Activated naive CD8-positive, alpha-beta T cell treated with anti-CD3 and anti-CD28 coated beads, Interleukin-2, amount 50 U/mL, for 24 hours (primary cell): ENCODE measurements around the gene TSPEAR.

Experiments used
- ATAC-seq: fragments of 150-1000 bp; cut with Tn5 transposase; one replicate; pipeline ENCODE4 v1.10.0; 2021
- DNase-seq: peaks from one replicate; pipeline ENCODE4 v3.0.0; 2021
- H3K27ac Mint-ChIP-seq: one replicate; pipeline ENCODE4 v1.8.0; 2021; ENCODE audit warnings: mild to moderate bottlenecking, mixed read lengths
- H3K27me3 Mint-ChIP-seq: one replicate; pipeline ENCODE4 v1.8.0; 2021; ENCODE audit warnings: mixed read lengths
- H3K36me3 Mint-ChIP-seq: one replicate; pipeline ENCODE4 v1.8.0; 2021; ENCODE audit warnings: low read depth, mixed read lengths
- H3K4me1 Mint-ChIP-seq: one replicate; pipeline ENCODE4 v1.8.0; 2021; ENCODE audit warnings: mixed read lengths
- H3K4me3 Mint-ChIP-seq: one replicate; pipeline ENCODE4 v1.8.0; 2021; ENCODE audit warnings: mild to moderate bottlenecking, moderate library complexity, mixed read lengths
- H3K9me3 Mint-ChIP-seq: one replicate; pipeline ENCODE4 v1.8.0; 2021; ENCODE audit warnings: mixed read lengths

The TSPEAR gene

DNA sequence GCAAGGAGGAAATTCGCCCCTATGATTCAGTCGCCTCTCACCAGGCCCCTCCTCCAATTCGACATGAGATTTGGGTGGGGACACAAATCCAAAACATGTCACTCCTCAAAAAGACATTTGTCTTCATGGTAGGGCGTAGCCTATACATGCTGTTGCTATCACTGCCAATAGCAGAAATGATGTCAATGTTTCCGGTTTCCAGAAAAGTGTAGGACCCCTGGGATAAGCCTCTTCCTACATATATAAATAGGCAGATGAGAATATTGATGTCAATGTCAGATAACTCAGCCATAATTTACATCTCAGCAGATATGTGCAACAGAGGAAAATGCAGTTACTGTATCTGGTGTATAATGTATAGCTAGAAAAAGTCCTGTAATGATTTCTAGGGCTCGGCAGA lies 239.4 kb downstream of the TSPEAR start:
- DNase-seq = no peak

DNA sequence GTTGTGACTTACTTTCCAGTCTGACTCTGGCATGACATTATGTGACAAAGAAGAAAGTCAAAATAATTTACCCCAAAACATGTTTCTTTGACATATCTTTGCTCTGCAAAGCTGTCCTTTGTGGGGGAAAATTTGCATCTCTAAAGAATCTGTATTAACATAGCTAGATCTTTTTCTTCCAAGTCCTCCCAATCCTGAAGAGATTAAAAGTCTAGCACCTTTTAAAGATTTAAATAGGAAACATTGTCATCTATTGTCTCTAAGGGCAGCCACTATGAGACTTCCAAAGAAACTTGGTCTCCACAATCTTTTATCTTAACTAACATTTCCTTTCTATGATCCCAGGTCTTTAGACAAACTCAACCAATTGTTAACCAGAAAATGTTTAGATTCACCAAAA lies 240.0 kb downstream of the TSPEAR start:
- H3K4me1 Mint-ChIP-seq = no peaks in the 10 kb centered on the region
- no peak overlapping the region for H3K27ac Mint-ChIP-seq
- no peaks in the 10 kb centered on the region for H3K9me3 Mint-ChIP-seq
- H3K36me3 Mint-ChIP-seq = no peaks in the 10 kb centered on the region
- no peak for ATAC-seq
- DNase-seq = no peak
- H3K27me3 Mint-ChIP-seq = no peaks in the 10 kb centered on the region
- no peak overlapping the region for H3K4me3 Mint-ChIP-seq

More for the DNA sequence above, 239.4 kb downstream of the TSPEAR start:
- H3K27ac Mint-ChIP-seq = no peak overlapping the region
- H3K36me3 Mint-ChIP-seq = no peaks in the 10 kb centered on the region
- ATAC-seq = no peak
- H3K4me1 Mint-ChIP-seq = no peaks in the 10 kb centered on the region
- H3K27me3 Mint-ChIP-seq = no peaks in the 10 kb centered on the region
- no peaks in the 10 kb centered on the region for H3K9me3 Mint-ChIP-seq
- H3K4me3 Mint-ChIP-seq = no peak overlapping the region

DNA sequence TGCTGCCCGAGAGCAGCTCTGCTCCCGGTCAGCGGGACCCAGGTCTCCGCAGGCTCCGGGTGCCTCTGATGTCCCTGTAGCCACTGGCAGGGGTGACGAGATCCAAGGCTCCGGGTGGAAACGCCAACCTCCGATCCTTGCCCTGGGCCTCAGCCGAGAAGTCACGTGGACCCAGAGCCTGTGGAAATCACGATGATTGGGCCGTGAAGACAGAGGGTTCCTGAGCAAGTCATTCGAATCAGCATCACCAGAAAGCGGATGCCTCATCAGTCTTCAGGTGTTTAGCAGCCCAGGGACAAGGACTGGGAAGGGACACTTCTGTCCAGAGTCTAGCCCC lies 243.5 kb downstream of the TSPEAR start:
- H3K36me3 Mint-ChIP-seq = no peaks in the 10 kb centered on the region
- H3K9me3 Mint-ChIP-seq = no peaks in the 10 kb centered on the region
- H3K27ac Mint-ChIP-seq = no peak overlapping the region
- H3K27me3 Mint-ChIP-seq = no peaks in the 10 kb centered on the region
- no peaks in the 10 kb centered on the region for H3K4me1 Mint-ChIP-seq
- ATAC-seq = no peak
- DNase-seq = no peak
- no peak overlapping the region for H3K4me3 Mint-ChIP-seq

DNA sequence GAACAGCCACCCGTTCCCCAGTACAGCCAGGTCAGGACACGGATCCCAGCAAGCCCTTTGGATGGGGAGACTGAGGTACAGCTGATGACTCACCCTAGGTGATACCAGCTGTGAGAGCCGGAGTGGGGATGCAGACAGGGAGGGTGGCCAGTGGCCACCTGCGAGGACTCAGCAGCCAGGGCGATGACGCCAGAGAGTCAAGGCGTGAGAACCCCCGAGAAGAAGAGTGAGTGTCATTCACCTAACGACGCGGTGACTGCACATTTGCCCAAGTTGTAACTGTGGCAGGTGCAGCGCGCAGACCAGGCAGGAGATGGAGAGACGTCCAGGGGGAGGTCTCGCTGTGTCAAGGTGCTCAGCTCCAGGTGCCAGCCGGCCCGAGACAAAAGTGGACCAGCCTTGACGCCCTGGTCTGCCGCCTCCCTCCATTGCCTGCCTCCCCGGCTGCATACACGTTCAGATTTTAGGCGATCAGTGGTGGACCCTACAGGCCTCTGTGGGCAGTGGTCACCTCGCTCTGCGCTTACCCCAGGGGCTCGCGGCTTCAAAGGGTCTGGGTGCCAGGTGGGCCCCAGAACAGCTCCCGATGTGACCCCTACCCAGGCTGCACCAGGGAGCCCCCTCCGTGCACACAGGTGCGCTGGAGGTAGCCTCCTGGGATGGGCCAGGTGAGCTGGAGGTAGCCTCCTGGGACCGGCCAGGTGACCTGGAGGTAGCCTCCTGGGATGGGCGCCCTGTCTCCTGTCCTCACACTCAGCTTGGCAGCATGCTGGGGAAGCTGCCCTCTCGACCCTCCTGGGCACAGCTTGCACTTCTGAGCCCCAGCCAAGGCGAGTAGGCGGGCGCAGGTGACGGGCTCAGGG lies 244.1 kb downstream of the TSPEAR start:
- no peaks in the 10 kb centered on the region for H3K9me3 Mint-ChIP-seq
- no peak for DNase-seq
- ATAC-seq = no peak
- H3K4me1 Mint-ChIP-seq = no peaks in the 10 kb centered on the region
- H3K4me3 Mint-ChIP-seq = no peak overlapping the region
- H3K27ac Mint-ChIP-seq = no peak overlapping the region
- no peaks in the 10 kb centered on the region for H3K36me3 Mint-ChIP-seq
- H3K27me3 Mint-ChIP-seq = no peaks in the 10 kb centered on the region

DNA sequence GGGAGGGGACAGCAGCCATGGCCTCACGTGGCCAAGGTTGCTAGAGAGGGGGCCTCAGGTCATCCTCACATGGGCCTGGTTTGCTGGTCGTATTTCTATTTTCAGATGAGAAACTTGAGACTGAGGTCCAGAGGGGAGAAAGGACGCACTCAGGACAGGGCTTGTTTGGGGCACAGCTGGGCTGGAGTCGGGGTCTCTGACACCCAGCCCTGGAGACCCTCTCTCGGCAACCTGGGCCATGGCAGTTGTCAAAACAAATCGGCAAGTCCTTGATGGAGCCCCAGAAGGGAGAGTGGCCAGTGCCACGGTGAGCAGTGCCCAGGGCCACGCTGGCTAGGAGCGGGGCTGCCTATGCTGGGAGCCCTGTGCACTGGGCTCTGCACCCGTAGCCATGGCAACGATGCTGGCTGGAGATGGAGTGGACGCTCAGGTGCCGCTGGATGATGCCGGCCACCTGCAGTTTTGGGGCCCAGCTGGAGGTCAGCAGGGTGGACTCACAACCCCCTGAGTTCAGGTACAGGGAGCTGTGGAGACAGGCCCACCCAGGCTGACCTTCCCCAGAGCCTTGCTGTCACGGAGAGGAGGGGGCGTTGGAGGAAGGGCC lies 244.9 kb downstream of the TSPEAR start:
- no peak for ATAC-seq

GRCh38 chr21:44464351-44464750 lies 247.0 kb downstream of the TSPEAR start:
- H3K27ac Mint-ChIP-seq = no peak overlapping the region
- H3K36me3 Mint-ChIP-seq = no peaks in the 10 kb centered on the region
- ATAC-seq (no peak), DNase-seq (no peak)
- H3K4me1 Mint-ChIP-seq = no peaks in the 10 kb centered on the region
- H3K4me3 Mint-ChIP-seq = no peak overlapping the region
- H3K27me3 Mint-ChIP-seq = no peaks in the 10 kb centered on the region
- H3K9me3 Mint-ChIP-seq = no peaks in the 10 kb centered on the region

More for the DNA sequence above, 244.9 kb downstream of the TSPEAR start:
- DNase-seq = no peak
- H3K9me3 Mint-ChIP-seq = no peaks in the 10 kb centered on the region
- H3K4me1 Mint-ChIP-seq = no peaks in the 10 kb centered on the region
- H3K27me3 Mint-ChIP-seq = no peaks in the 10 kb centered on the region
- H3K4me3 Mint-ChIP-seq = no peak overlapping the region
- no peak overlapping the region for H3K27ac Mint-ChIP-seq
- H3K36me3 Mint-ChIP-seq = no peaks in the 10 kb centered on the region

GRCh38 chr21:44463724-44464123 lies 247.6 kb downstream of the TSPEAR start:
- no peak overlapping the region for H3K4me3 Mint-ChIP-seq
- no peaks in the 10 kb centered on the region for H3K27me3 Mint-ChIP-seq
- ATAC-seq (no peak), DNase-seq (no peak)
- H3K4me1 Mint-ChIP-seq = no peaks in the 10 kb centered on the region
- no peaks in the 10 kb centered on the region for H3K36me3 Mint-ChIP-seq
- no peaks in the 10 kb centered on the region for H3K9me3 Mint-ChIP-seq
- H3K27ac Mint-ChIP-seq = no peak overlapping the region

DNA sequence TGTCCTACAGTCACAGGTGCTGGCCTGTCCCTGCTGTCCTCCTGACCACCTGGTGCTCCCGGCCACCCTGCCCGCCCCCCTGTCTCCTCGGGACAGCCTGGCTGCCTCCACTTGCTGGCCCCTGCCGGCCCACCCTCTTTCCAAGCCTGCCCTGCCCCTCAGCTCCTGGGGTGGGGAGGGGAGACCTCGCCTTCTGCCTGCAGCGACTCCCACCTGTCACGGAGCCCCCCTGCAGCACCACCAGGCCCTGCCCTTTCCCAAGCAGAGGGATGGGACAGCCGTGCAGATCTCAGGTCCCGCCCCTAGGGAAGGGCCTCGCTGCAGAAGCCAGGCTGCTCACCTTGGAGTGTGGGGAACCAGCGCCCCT lies 248.6 kb downstream of the TSPEAR start:
- no peak overlapping the region for H3K27ac Mint-ChIP-seq
- DNase-seq (no peak), ATAC-seq (no peak)
- no peaks in the 10 kb centered on the region for H3K36me3 Mint-ChIP-seq
- H3K4me1 Mint-ChIP-seq = no peaks in the 10 kb centered on the region
- H3K4me3 Mint-ChIP-seq = no peak overlapping the region
- no peaks in the 10 kb centered on the region for H3K27me3 Mint-ChIP-seq
- H3K9me3 Mint-ChIP-seq = no peaks in the 10 kb centered on the region

DNA sequence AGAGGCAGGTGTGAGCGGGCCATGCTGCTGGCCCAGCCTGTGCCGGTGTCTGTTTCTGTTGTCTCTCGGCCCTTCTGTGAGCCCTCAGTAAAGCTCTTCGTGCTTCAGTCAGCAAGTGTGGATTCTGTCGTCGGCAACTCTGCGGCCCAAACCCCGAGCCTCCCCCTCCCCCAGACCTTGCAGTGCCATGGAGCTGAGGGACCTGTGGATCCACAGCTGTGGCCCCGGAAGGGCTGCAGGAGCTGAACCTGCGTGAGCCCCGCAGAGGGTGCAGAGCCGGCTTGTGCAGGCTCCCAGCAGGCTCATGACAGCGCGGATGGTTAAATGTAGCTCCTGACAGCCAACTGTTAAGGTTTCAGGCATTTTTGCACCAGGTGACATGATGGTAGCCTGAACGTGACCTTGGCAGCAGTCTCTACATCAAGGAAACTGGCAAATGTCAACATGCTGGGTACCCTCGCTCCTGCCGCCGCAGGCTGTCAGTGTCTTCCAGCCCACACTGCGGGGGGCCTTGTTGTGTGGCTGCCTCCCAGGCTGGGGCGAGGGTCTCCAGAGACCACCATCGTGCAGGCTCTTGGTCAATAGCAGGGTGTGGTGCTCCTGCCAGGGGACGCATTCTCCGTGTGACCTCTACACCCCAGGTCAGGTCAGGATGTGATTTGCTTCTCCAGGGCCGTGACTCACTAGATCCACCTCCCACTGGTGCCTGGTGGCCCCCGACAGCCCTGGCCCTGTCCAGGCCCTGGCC lies 249.1 kb downstream of the TSPEAR start:
- no peak for ATAC-seq
- H3K4me3 Mint-ChIP-seq = no peak overlapping the region

DNA sequence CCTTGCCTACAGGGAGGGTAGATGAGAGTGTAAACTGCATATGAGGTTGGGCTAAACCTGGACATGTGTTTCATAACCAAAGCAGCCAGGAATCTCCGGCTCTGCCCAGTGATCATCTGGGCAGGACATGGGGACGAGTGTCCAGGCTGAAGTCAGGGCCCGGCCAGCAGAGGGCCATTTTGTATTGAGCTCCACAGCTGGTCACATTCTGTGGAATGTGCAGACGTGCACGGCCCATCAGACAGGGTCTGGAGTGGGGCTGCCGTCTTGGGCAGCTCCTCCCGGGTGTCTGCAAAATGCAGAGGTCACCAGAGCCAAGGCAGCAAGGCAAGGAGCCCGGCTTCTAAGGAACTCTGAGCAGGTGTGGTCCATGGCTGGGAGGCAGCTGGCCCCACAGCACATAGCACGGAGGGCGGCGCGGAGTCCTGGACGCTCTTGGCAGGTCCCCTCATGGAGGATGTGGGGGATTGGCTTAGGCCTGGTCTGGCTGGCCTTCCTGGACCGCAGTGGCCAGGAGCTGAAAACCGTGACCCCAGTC lies 249.8 kb downstream of the TSPEAR start:
- no peaks in the 10 kb centered on the region for H3K9me3 Mint-ChIP-seq
- no peak overlapping the region for H3K4me3 Mint-ChIP-seq

More for the DNA sequence above, 249.1 kb downstream of the TSPEAR start:
- H3K36me3 Mint-ChIP-seq = no peaks in the 10 kb centered on the region
- no peak for DNase-seq
- H3K27me3 Mint-ChIP-seq = no peaks in the 10 kb centered on the region
- H3K27ac Mint-ChIP-seq = no peak overlapping the region
- no peaks in the 10 kb centered on the region for H3K4me1 Mint-ChIP-seq
- H3K9me3 Mint-ChIP-seq = no peaks in the 10 kb centered on the region

DNA sequence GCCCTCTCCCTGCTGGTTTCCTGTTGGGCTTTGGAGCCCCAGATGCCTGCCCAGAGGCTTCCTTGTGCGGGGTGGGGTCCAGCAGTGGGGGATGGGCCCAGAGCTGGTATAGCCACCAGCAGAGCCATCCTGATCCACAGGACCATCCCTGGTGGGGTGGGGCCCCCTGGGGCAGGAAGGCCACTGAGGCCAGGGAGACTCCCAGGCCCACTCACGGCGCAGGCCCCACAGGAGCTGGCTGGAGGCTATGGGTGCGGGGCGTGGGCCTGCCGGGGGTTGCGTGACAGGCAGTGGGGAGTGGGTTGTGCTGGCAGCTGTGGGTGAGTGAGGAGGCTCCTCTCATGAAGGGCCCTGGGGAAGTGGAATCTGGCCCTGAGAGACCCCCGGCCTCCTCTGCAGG lies 250.4 kb downstream of the TSPEAR start:
- Mint-ChIP-seq H3K4me1 (no peaks in the 10 kb centered on the region), H3K4me3 (no peak overlapping the region), H3K27ac (no peak overlapping the region), H3K27me3 (no peaks in the 10 kb centered on the region), H3K9me3 (no peaks in the 10 kb centered on the region), H3K36me3 (no peaks in the 10 kb centered on the region)
- no peak for DNase-seq
- ATAC-seq = no peak

More for the DNA sequence above, 249.8 kb downstream of the TSPEAR start:
- H3K4me1 Mint-ChIP-seq = no peaks in the 10 kb centered on the region
- H3K36me3 Mint-ChIP-seq = no peaks in the 10 kb centered on the region
- no peak for DNase-seq
- no peak overlapping the region for H3K27ac Mint-ChIP-seq
- no peaks in the 10 kb centered on the region for H3K27me3 Mint-ChIP-seq
- no peak for ATAC-seq

GRCh38 chr21:44460441-44460755 lies 251.0 kb downstream of the TSPEAR start:
- Mint-ChIP-seq H3K9me3 (no peaks in the 10 kb centered on the region), H3K4me3 (no peak overlapping the region), H3K27ac (no peak overlapping the region), H3K27me3 (no peaks in the 10 kb centered on the region), H3K4me1 (no peaks in the 10 kb centered on the region), H3K36me3 (no peaks in the 10 kb centered on the region)
- DNase-seq (no peak), ATAC-seq (no peak)

DNA sequence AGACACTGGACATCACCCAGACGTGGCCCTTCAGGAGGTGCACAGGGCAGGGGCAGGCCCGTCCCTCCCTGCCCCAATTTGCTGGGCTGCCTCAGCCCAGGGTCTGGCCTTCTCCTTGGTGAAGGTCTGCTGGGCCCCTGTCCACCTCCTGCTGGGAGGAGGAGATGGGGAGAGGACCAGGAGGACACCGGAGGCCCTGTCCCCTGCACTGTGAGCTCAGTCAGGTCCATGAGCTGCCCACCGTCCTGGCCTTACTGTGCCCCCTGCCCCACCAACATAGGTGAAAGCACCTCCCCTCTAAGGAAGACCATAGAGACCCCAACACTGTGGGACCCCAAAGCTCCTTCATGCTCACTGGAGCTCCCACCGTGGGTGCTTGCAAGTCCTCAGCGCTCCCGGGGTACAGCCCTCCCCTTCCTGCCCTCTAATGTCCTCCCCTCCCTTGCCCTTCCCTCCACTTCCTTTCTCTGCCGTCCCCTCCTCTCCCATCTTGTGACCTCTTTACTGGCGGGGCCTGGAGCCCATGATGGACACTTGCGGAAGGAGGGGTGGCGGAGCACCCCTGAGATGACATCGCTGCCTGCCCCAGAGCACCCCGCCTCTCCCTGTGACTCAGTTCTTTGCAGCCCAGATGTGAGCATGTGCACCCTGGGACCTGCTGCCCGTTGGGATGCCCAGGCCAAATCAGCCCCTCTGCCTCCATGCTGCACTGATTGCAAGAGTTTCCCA lies 251.5 kb downstream of the TSPEAR start:
- H3K27ac Mint-ChIP-seq = no peak overlapping the region
- H3K27me3 Mint-ChIP-seq = no peaks in the 10 kb centered on the region
- H3K4me3 Mint-ChIP-seq = no peak overlapping the region
- ATAC-seq (no peak), DNase-seq (no peak)
- no peaks in the 10 kb centered on the region for H3K4me1 Mint-ChIP-seq
- H3K36me3 Mint-ChIP-seq = no peaks in the 10 kb centered on the region
- H3K9me3 Mint-ChIP-seq = no peaks in the 10 kb centered on the region

DNA sequence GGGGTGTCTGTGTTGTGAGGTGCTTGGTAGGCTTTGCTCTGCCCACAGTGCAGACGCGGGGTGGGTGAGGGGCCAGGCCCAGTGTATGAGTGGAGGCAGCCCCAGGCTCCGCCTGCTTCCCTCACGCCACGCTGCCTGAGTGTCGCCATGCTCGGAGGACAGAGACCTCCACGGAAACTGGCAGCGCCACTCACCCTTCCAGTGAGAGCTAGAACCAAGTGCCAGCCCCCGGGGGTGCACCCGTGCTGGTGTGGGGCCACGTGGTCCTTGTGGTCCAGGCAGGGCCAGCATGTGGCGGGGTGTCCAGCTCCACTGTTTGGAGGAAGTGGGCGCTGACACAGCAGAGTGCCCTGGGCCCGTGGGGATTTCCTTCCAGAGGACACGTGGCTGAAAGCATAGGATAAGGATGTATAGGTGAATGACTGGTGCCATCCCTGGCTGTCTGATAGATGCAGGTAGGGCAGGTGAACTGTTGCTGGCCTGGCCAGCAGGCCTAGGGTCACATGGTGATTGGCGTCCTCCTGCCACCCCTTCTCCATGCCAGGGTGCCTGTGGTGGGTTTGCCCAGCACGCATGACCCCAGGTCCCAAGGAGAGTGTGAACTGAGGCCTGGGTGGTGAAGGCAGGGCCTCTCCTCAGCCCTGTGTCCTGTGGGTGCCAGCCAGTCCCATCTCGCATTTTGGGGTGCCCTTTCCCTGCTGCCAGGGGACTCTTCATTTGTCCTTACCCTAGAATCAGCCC lies 252.2 kb downstream of the TSPEAR start:
- Mint-ChIP-seq H3K36me3 (no peaks in the 10 kb centered on the region), H3K4me3 (no peak overlapping the region), H3K27me3 (peaks cover 5% of the 10 kb centered on the region), H3K4me1 (no peaks in the 10 kb centered on the region), H3K27ac (no peak overlapping the region), H3K9me3 (peaks cover 5% of the 10 kb centered on the region)
- DNase-seq = no peak
- no peak for ATAC-seq
